GM12878 (cell line): ENCODE results near the gene NFIX. TPM values are rescaled to one million over a fixed set of nuclear protein-coding genes. Genes with fewer than 3 reads are reported as not detected.

Experiments
- BCL11A ChIP-seq: IDR thresholded peaks from 2 replicates; pipeline ENCODE4 v1.6.1; 2011; ENCODE audit warnings: low read depth, low read length
- BHLHE40 ChIP-seq, 2 experiments: fragments of 450-650 bp in 1 of 2; IDR thresholded peaks; 2 replicates each; pipeline ENCODE4 v1.6.1; 2011 to 2017; ENCODE audit warnings: low read depth in 2 of 2, borderline replicate concordance in 1 of 2, improper control_type of control experiment in 1 of 2, low read length in 1 of 2, mild to moderate bottlenecking in 1 of 2
- BRCA1 ChIP-seq: IDR thresholded peaks from 2 replicates; pipeline ENCODE4 v1.6.1; 2011; ENCODE audit warnings: low read depth, low read length, improper control_type of control experiment
- CREM ChIP-seq: IDR thresholded peaks from 2 replicates; pipeline ENCODE4 v1.6.1; 2014; ENCODE audit warnings: antibody characterized with exemption, low read depth
- JUND ChIP-seq: IDR thresholded peaks from 2 replicates; pipeline ENCODE4 v1.6.1; 2012; ENCODE audit warnings: low read depth, mild to moderate bottlenecking, low read length, improper control_type of control experiment, moderate library complexity
- NBN ChIP-seq: fragments of 450-650 bp; IDR thresholded peaks from 2 replicates; pipeline ENCODE4 v1.6.1; 2016
- NR2C1 ChIP-seq: fragments of 450-650 bp; IDR thresholded peaks from 2 replicates; pipeline ENCODE4 v1.6.1; 2017; ENCODE audit warnings: antibody characterized with exemption, mild to moderate bottlenecking, moderate library complexity
- RCOR1 ChIP-seq: conservative IDR thresholded peaks from 2 replicates; pipeline ENCODE4 v1.6.1; 2012; ENCODE audit warnings: low read depth, low read length, improper control_type of control experiment
- RELA ChIP-seq: fragments of 450-650 bp; IDR thresholded peaks from 2 replicates; pipeline ENCODE4 v1.8.0; 2014; ENCODE audit warnings: borderline replicate concordance; ENCODE audit not compliant: partially characterized antibody
- SPI1 ChIP-seq: IDR thresholded peaks from 2 replicates; pipeline ENCODE4 v1.6.1; 2011; ENCODE audit warnings: low read depth, mild to moderate bottlenecking, low read length, moderate library complexity, borderline replicate concordance; ENCODE audit not compliant: insufficient read depth
- SREBF1 ChIP-seq: IDR thresholded peaks from 2 replicates; pipeline ENCODE4 v1.6.1; 2012; ENCODE audit warnings: mild to moderate bottlenecking, low read length
- STAT1 ChIP-seq: fragments of 450-650 bp; conservative IDR thresholded peaks from 2 replicates; pipeline ENCODE4 v1.6.1; 2014; ENCODE audit warnings: antibody characterized with exemption, mild to moderate bottlenecking
- TCF3 ChIP-seq: IDR thresholded peaks from 2 replicates; pipeline ENCODE4 v1.6.1; 2012; ENCODE audit warnings: low read depth, mild to moderate bottlenecking, low read length, borderline replicate concordance; ENCODE audit not compliant: insufficient read depth
- TCF7 ChIP-seq: IDR thresholded peaks from 2 replicates; pipeline ENCODE4 v1.6.1; 2014; ENCODE audit warnings: antibody characterized with exemption, borderline replicate concordance
- WRNIP1 ChIP-seq: IDR thresholded peaks from 2 replicates; pipeline ENCODE4 v1.6.1; 2011; ENCODE audit warnings: low read depth, low read length, improper control_type of control experiment, borderline replicate concordance
- ZNF622 ChIP-seq: fragments of 450-650 bp; IDR thresholded peaks from 2 replicates; pipeline ENCODE4 v1.6.1; 2017; ENCODE audit warnings: mild to moderate bottlenecking, inconsistent platforms
- polyA plus RNA-seq, 11 experiments: library from polyadenylated mRNA; depleted of rRNA in 4 of 11; unstranded in 6 of 11; stranded (reverse) in 5 of 11; fragments of >200 nt; fragmentation: Nextera tagmentation in 4 of 11; fragmentation: Illumina TruSeq in 1 of 11; extraction: Ambion mirVana in 4 of 11; extraction: Trizol in 1 of 11; gene quantifications; 1 replicate in 1 of 11; 2 replicates in 10 of 11; pipeline versions ENCODE4 v1.2.1 to v1.2.3, GENCODE V29; 2011 to 2016; ENCODE audit warnings: inconsistent platforms in 2 of 11, missing spikeins in 2 of 11, low read depth in 1 of 11
- total RNA-seq, 4 experiments: library from RNA; depleted of rRNA in 3 of 4; stranded (reverse); fragments of >200 nt in 3 of 4; fragmentation: Illumina TruSeq in 1 of 4; extraction: Trizol in 1 of 4; gene quantifications; 2 replicates each; pipeline versions ENCODE4 v1.2.1 to v1.2.3, GENCODE V29; 2013 to 2021
- TF ChIP-seq, protein P1 (sequence below): IDR thresholded peaks from 2 replicates; pipeline ENCODE4 v1.6.1; 2011; ENCODE audit warnings: low read depth, low read length, improper control_type of control experiment, borderline replicate concordance
- TF ChIP-seq, protein P2 (sequence below): fragments of 450-650 bp; IDR thresholded peaks from 2 replicates; pipeline ENCODE4 v1.6.1; 2014; ENCODE audit warnings: mild to moderate bottlenecking
- TF ChIP-seq, protein P3 (sequence below): IDR thresholded peaks from 2 replicates; pipeline ENCODE4 v1.6.1; 2012; ENCODE audit warnings: improper control_type of control experiment, low read depth, low read length; ENCODE audit not compliant: insufficient replicate concordance
- TF ChIP-seq, protein P4 (sequence below): fragments of 450-650 bp; IDR thresholded peaks from 2 replicates; pipeline ENCODE4 v1.6.1; 2017; ENCODE audit warnings: antibody characterized with exemption, mild to moderate bottlenecking, moderate library complexity

Gene NFIX
- total and polyA plus RNA-seq, 10 of the 15 experiments (the other 5 are each of a cell fraction or from before 2014, with no cell fraction given): 0.02 to 2.2 (median 0.28) TPM

DNA sequence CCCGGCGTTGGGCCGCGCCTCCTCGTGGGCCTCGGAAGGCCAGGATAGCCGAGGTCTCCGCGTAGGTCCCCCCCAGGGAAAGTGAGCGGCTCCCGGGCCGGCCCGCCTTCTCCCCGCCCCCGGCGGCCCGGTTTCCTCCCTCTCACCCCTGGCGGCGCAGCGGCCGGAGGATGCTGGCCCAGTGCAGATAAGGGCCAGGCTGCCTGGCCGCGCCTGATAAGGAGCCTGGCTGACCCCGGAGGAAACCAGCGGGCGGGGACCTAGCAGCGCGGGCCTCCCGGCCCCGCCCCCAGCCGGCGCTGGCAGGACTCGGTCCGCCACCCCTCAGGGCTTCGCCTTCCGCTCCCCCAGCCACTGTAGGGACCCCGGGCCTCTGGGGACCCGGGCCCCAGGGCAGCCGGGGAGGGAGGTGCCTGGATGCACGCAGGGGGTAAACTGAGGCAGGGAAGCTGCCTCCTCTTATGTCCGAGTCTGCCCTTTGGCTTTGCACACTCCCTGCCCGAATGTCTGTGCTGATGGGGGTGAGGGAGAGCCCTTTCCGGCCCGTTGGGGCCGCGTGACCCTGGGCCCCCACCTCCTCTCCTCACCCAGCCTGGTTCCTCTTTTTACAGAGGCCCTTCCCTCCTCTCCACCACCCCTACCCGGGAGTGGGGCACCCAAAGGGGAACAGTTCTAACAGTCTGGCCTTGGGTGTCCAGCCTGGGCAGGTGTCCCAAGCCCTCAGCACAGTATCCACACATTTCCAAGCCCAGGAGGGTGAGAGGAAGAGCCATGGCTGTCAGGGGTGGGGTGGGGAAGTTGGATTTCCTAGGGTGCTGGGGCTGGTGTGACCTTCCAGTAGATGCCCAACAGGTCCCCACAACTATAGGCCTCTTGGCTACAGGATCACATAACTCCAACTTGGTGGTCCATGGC is 107.6 kb downstream of the NFIX start, which contains the start of gene LYL1 (continued):
- TF ChIP-seq, protein P1, sequence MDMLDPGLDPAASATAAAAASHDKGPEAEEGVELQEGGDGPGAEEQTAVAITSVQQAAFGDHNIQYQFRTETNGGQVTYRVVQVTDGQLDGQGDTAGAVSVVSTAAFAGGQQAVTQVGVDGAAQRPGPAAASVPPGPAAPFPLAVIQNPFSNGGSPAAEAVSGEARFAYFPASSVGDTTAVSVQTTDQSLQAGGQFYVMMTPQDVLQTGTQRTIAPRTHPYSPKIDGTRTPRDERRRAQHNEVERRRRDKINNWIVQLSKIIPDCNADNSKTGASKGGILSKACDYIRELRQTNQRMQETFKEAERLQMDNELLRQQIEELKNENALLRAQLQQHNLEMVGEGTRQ: peak; percentile 35; the same call in 1 of the 2 replicates
- peak; percentile 63 to 77 for TF ChIP-seq BHLHE40 (IDR thresholded peaks at IDR 0.05; ENCODE audit: borderline replicate concordance in 1 of 2, low read depth in 2 of 2, low read length in 1 of 2)
- peak; percentile 94 for TF ChIP-seq SPI1
- TF ChIP-seq STAT1: no peak
- TF ChIP-seq, protein P2, sequence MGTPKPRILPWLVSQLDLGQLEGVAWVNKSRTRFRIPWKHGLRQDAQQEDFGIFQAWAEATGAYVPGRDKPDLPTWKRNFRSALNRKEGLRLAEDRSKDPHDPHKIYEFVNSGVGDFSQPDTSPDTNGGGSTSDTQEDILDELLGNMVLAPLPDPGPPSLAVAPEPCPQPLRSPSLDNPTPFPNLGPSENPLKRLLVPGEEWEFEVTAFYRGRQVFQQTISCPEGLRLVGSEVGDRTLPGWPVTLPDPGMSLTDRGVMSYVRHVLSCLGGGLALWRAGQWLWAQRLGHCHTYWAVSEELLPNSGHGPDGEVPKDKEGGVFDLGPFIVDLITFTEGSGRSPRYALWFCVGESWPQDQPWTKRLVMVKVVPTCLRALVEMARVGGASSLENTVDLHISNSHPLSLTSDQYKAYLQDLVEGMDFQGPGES: 0 out of 2 replicates have a peak, but pooled peaks have one; percentile 5
- TF ChIP-seq TCF3: no peak
- TF ChIP-seq RCOR1: no peak
- TF ChIP-seq TCF7: no peak
- TF ChIP-seq, protein P3, sequence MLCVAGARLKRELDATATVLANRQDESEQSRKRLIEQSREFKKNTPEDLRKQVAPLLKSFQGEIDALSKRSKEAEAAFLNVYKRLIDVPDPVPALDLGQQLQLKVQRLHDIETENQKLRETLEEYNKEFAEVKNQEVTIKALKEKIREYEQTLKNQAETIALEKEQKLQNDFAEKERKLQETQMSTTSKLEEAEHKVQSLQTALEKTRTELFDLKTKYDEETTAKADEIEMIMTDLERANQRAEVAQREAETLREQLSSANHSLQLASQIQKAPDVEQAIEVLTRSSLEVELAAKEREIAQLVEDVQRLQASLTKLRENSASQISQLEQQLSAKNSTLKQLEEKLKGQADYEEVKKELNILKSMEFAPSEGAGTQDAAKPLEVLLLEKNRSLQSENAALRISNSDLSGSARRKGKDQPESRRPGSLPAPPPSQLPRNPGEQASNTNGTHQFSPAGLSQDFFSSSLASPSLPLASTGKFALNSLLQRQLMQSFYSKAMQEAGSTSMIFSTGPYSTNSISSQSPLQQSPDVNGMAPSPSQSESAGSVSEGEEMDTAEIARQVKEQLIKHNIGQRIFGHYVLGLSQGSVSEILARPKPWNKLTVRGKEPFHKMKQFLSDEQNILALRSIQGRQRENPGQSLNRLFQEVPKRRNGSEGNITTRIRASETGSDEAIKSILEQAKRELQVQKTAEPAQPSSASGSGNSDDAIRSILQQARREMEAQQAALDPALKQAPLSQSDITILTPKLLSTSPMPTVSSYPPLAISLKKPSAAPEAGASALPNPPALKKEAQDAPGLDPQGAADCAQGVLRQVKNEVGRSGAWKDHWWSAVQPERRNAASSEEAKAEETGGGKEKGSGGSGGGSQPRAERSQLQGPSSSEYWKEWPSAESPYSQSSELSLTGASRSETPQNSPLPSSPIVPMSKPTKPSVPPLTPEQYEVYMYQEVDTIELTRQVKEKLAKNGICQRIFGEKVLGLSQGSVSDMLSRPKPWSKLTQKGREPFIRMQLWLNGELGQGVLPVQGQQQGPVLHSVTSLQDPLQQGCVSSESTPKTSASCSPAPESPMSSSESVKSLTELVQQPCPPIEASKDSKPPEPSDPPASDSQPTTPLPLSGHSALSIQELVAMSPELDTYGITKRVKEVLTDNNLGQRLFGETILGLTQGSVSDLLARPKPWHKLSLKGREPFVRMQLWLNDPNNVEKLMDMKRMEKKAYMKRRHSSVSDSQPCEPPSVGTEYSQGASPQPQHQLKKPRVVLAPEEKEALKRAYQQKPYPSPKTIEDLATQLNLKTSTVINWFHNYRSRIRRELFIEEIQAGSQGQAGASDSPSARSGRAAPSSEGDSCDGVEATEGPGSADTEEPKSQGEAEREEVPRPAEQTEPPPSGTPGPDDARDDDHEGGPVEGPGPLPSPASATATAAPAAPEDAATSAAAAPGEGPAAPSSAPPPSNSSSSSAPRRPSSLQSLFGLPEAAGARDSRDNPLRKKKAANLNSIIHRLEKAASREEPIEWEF: no peak
- TF ChIP-seq SREBF1: no peak
- no peak for TF ChIP-seq BCL11A
- no peak for TF ChIP-seq JUND
- peak; percentile 32; the same call in 1 of the 2 replicates for TF ChIP-seq NR2C1
- 0 out of 2 replicates have a peak, but pooled peaks have one; percentile 67 for TF ChIP-seq NBN
- no peak for TF ChIP-seq RELA
- no peak for TF ChIP-seq WRNIP1
- no peak for TF ChIP-seq ZNF622
- TF ChIP-seq CREM: 0 out of 2 replicates have a peak, but pooled peaks have one; percentile 24
- TF ChIP-seq, protein P4, sequence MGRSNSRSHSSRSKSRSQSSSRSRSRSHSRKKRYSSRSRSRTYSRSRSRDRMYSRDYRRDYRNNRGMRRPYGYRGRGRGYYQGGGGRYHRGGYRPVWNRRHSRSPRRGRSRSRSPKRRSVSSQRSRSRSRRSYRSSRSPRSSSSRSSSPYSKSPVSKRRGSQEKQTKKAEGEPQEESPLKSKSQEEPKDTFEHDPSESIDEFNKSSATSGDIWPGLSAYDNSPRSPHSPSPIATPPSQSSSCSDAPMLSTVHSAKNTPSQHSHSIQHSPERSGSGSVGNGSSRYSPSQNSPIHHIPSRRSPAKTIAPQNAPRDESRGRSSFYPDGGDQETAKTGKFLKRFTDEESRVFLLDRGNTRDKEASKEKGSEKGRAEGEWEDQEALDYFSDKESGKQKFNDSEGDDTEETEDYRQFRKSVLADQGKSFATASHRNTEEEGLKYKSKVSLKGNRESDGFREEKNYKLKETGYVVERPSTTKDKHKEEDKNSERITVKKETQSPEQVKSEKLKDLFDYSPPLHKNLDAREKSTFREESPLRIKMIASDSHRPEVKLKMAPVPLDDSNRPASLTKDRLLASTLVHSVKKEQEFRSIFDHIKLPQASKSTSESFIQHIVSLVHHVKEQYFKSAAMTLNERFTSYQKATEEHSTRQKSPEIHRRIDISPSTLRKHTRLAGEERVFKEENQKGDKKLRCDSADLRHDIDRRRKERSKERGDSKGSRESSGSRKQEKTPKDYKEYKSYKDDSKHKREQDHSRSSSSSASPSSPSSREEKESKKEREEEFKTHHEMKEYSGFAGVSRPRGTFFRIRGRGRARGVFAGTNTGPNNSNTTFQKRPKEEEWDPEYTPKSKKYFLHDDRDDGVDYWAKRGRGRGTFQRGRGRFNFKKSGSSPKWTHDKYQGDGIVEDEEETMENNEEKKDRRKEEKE: no peak
- TF ChIP-seq BRCA1: no peak
